BE2C (cell line): ENCODE measurements around the gene POC1A.

Experiments used
- DNase-seq: peaks from one replicate; pipeline ENCODE4 v3.0.0-alpha.2; 2020
- H3K27me3 ChIP-seq: fragments of 250-450 bp; sonication (Bioruptor Pico); 2 replicates; pipeline ENCODE4 v1.5.1; 2020; ENCODE audit warnings: mild to moderate bottlenecking
- H3K36me3 ChIP-seq: fragments of 250-450 bp; sonication (Bioruptor Pico); 2 replicates; pipeline ENCODE4 v1.5.1; 2020; ENCODE audit warnings: mild to moderate bottlenecking
- H3K4me1 ChIP-seq: fragments of 250-450 bp; sonication (Bioruptor Pico); 2 replicates; pipeline ENCODE4 v1.5.1; 2020
- H3K4me3 ChIP-seq: 2 replicates; pipeline ENCODE4 v1.5.1; 2011; ENCODE audit warnings: low read depth, low read length
- H3K9me3 ChIP-seq: fragments of 250-450 bp; sonication (Bioruptor Pico); 2 replicates; pipeline ENCODE4 v1.5.1; 2020
- TF ChIP-seq, protein P1 (sequence below): IDR thresholded peaks from 2 replicates; pipeline ENCODE4 v1.5.1; 2012; ENCODE audit warnings: mild to moderate bottlenecking, low read depth, low read length

POC1A gene

GRCh38 chr3:52185837-52186236, 31.6 kb upstream of the POC1A start:
- Histone ChIP-seq H3K9me3 (no peaks in the 10 kb centered on the region), H3K4me3 (no peak overlapping the region), H3K4me1 (no peaks in the 10 kb centered on the region), H3K27me3 (no peaks in the 10 kb centered on the region), H3K36me3 (no peaks in the 10 kb centered on the region)
- no peak for DNase-seq
- TF ChIP-seq, protein P1, sequence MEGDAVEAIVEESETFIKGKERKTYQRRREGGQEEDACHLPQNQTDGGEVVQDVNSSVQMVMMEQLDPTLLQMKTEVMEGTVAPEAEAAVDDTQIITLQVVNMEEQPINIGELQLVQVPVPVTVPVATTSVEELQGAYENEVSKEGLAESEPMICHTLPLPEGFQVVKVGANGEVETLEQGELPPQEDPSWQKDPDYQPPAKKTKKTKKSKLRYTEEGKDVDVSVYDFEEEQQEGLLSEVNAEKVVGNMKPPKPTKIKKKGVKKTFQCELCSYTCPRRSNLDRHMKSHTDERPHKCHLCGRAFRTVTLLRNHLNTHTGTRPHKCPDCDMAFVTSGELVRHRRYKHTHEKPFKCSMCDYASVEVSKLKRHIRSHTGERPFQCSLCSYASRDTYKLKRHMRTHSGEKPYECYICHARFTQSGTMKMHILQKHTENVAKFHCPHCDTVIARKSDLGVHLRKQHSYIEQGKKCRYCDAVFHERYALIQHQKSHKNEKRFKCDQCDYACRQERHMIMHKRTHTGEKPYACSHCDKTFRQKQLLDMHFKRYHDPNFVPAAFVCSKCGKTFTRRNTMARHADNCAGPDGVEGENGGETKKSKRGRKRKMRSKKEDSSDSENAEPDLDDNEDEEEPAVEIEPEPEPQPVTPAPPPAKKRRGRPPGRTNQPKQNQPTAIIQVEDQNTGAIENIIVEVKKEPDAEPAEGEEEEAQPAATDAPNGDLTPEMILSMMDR, result no peak

GRCh38 chr3:52185311-52185710, 31.1 kb upstream of the POC1A start:
- Histone ChIP-seq H3K4me1 (no peaks in the 10 kb centered on the region), H3K36me3 (no peaks in the 10 kb centered on the region), H3K4me3 (no peak overlapping the region), H3K27me3 (no peaks in the 10 kb centered on the region), H3K9me3 (no peaks in the 10 kb centered on the region)
- DNase-seq, result no peak
- TF ChIP-seq, protein P1, result no peak

DNA sequence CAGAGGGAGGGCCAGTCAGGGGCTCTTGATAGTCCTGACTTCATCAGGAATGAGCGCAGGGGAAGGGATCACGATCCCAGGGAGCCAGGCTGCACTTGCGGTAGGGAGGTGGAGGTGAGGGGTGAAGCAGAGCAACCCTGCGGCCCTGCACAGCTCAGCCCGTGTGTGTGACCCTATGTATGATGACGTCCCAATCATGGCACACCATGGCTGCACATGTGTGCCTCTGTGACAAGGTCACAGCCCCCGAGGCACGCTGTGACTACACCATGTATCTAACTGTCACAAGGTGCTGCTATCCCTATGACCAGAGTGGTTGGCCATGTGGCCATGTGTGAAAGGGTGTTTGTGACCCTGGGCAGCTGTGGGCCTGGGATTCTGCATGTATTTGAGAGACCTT, 30.5 kb upstream of the POC1A start:
- Histone ChIP-seq H3K4me3 (no peak overlapping the region), H3K4me1 (no peaks in the 10 kb centered on the region), H3K27me3 (no peaks in the 10 kb centered on the region), H3K36me3 (no peaks in the 10 kb centered on the region), H3K9me3 (no peaks in the 10 kb centered on the region)
- DNase-seq, result no peak
- TF ChIP-seq, protein P1, result no peak

- Histone ChIP-seq H3K36me3 (no peaks in the 10 kb centered on the region), H3K27me3 (no peaks in the 10 kb centered on the region), H3K4me1 (no peaks in the 10 kb centered on the region), H3K9me3 (no peaks in the 10 kb centered on the region), H3K4me3 (no peak overlapping the region)
- DNase-seq, result no peak
- TF ChIP-seq, protein P1, result no peak
These were observed 29.7 kb upstream of the POC1A start for GRCh38 chr3:52183786-52184445.

GRCh38 chr3:52182691-52183090, 28.5 kb upstream of the POC1A start:
- Histone ChIP-seq H3K27me3 (no peaks in the 10 kb centered on the region), H3K4me3 (no peak overlapping the region), H3K36me3 (no peaks in the 10 kb centered on the region), H3K9me3 (no peaks in the 10 kb centered on the region), H3K4me1 (no peaks in the 10 kb centered on the region)
- TF ChIP-seq, protein P1, result no peak
- DNase-seq, result no peak

GRCh38 chr3:52182196-52182595, 28.0 kb upstream of the POC1A start:
- Histone ChIP-seq H3K27me3 (no peaks in the 10 kb centered on the region), H3K4me1 (no peaks in the 10 kb centered on the region), H3K36me3 (no peaks in the 10 kb centered on the region), H3K9me3 (no peaks in the 10 kb centered on the region), H3K4me3 (no peak overlapping the region)
- TF ChIP-seq, protein P1, result no peak
- DNase-seq, result no peak
